Measurements from ENCODE around the gene PHKG1.
"Not testable (repeated sequence)": the region's sequence is repeated elsewhere in the genome, so short reads cannot be mapped to it uniquely, and the experiment has no call there.

The PHKG1 gene

GRCh38 chr7:56110611-56111010 is 17.9 kb upstream of the PHKG1 start:
- TF ChIP-seq, protein P1, sequence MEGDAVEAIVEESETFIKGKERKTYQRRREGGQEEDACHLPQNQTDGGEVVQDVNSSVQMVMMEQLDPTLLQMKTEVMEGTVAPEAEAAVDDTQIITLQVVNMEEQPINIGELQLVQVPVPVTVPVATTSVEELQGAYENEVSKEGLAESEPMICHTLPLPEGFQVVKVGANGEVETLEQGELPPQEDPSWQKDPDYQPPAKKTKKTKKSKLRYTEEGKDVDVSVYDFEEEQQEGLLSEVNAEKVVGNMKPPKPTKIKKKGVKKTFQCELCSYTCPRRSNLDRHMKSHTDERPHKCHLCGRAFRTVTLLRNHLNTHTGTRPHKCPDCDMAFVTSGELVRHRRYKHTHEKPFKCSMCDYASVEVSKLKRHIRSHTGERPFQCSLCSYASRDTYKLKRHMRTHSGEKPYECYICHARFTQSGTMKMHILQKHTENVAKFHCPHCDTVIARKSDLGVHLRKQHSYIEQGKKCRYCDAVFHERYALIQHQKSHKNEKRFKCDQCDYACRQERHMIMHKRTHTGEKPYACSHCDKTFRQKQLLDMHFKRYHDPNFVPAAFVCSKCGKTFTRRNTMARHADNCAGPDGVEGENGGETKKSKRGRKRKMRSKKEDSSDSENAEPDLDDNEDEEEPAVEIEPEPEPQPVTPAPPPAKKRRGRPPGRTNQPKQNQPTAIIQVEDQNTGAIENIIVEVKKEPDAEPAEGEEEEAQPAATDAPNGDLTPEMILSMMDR (conservative IDR thresholded peaks at IDR 0.05; ENCODE audit: control insufficient read depth, insufficient read depth, low read depth, low read length), result no peak
- H3K4me3 ChIP-seq (ENCODE audit: control insufficient read depth, low read depth, low read length), result no peak overlapping the region
- no peak for DNase-seq (ENCODE audit: low read depth)

DNA sequence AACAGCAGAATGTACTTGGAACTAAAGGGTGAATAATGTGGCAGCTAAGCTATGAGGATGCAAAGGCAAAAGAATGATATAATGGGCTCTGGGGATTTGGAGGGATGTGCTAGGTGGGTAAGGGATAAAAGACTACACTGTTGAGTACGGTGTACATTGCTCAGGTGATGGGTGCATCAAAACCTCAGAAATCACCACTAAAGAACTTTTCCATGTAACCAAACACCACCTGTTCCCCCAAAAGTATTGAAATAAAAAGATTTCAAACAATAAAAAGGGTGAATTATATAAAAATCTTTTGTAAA is 15.2 kb upstream of the PHKG1 start:
- no peak for DNase-seq (ENCODE audit: low read depth)
- TF ChIP-seq, protein P1 (conservative IDR thresholded peaks at IDR 0.05; ENCODE audit: control insufficient read depth, insufficient read depth, low read depth, low read length), result no peak
- H3K4me3 ChIP-seq (ENCODE audit: control insufficient read depth, low read depth, low read length), result no peak overlapping the region

DNA sequence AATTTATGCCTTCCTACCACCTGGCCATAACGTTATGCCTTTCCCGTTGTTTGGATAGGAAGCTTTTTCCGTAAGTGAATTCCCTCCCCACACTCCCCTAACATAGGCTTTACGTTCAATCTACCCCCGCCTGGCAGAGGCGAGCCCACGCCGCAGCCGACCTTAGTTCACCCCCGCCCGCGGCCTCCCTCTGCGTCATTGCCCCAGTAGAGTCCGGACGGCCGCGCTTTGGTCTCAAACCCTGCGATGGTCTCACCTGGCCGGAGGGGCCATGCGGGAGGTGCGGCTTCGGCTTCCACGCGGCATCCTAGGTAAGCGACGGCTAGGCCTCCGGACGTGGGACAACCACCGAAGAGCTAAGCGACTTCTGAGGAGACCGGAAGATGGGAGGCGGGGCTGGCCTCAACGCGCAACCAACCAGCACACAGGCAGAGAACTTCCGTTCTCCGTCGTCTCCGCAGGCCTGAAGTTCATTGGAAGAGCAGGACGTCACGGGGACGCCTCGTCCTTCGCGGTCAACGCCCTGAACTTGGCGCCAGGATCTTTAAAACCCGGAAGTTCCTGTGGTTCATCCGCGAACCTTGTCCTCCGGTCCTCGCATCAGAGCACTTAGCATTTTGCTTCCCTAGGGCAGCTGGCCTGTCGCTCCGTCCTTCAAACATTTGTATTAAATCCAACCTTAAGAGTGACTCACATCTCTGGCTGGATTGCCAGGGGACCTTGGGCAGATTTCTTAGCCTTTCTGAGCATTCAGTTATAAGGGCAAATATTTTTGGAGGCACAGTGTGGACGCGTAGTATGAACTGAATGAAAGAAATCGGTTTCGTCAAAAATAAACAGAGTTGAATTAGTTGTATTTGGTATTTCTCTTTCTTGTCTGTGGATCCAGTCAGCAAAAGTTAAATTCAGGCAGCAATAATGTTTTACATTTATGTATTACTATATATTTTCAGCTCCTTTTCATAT is 13.6 kb upstream of the PHKG1 start, which contains the start of gene CHCHD2:
Gene CHCHD2 (minus strand): TSS at position 369 of the 966 bp plus-strand sequence. CDS start 63 bp downstream, at position 306.
- H3K4me3 ChIP-seq (ENCODE audit: control insufficient read depth, low read depth, low read length), result peak within 1 kb of the TSS; percentile 86
- TF ChIP-seq, protein P1 (conservative IDR thresholded peaks at IDR 0.05; ENCODE audit: control insufficient read depth, insufficient read depth, low read depth, low read length), result no peak
- DNase-seq (ENCODE audit: low read depth), result peak; percentile 99

DNA sequence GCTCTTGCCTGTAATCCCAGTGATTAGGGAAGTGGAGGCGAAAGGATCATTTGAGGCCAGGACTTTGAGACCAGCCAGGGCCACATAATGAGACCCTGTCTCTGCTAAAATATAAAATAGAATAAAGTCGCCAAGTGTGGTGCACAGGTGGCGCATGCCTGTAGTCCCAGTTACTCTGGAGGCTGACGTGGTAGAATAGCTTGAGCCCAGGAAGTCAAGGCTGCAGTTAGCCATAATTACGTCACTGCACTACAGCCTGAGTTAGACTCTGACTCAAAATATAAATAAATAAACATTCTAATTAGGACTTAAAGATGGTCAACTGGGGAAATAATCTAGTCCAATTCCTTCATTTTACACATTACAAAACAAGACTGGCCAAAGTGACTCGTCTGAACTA is 12.8 kb upstream of the PHKG1 start:
- peak; percentile 93 for DNase-seq (ENCODE audit: low read depth)
- TF ChIP-seq, protein P1 (conservative IDR thresholded peaks at IDR 0.05; ENCODE audit: control insufficient read depth, insufficient read depth, low read depth, low read length), result no peak

DNA sequence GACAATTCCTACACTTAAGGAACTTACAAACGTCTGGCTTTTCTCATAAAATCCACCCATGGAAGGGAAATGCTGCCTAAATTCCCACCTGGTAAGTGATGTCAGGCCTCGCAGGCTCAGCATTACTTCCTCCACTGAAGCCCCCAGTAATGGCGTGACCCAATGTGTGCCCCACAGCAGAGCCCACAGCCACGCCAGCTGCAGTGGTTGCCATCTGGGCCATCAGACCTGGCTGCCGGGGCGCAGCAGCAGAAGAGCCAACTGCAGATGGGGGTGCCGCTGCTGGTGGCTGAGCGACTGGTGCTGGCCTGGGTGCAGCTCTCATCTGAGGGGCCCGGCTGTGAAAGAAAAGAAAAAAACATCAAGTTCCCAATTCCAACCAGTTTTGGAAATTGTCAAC is 11.4 kb upstream of the PHKG1 start:
- not testable (repeated sequence) for H3K4me3 ChIP-seq (ENCODE audit: control insufficient read depth, low read depth, low read length); DNase-seq (ENCODE audit: low read depth)

More for the DNA sequence above, 12.8 kb upstream of the PHKG1 start:
- H3K4me3 ChIP-seq (ENCODE audit: control insufficient read depth, low read depth, low read length), result peak overlapping the region; percentile 86

GRCh38 chr7:56099653-56100052 is 6.9 kb upstream of the PHKG1 start:
- no peak overlapping the region for H3K4me3 ChIP-seq (ENCODE audit: control insufficient read depth, low read depth, low read length)
- no peak for DNase-seq (ENCODE audit: low read depth)
- TF ChIP-seq, protein P1 (conservative IDR thresholded peaks at IDR 0.05; ENCODE audit: control insufficient read depth, insufficient read depth, low read depth, low read length), result no peak

DNA sequence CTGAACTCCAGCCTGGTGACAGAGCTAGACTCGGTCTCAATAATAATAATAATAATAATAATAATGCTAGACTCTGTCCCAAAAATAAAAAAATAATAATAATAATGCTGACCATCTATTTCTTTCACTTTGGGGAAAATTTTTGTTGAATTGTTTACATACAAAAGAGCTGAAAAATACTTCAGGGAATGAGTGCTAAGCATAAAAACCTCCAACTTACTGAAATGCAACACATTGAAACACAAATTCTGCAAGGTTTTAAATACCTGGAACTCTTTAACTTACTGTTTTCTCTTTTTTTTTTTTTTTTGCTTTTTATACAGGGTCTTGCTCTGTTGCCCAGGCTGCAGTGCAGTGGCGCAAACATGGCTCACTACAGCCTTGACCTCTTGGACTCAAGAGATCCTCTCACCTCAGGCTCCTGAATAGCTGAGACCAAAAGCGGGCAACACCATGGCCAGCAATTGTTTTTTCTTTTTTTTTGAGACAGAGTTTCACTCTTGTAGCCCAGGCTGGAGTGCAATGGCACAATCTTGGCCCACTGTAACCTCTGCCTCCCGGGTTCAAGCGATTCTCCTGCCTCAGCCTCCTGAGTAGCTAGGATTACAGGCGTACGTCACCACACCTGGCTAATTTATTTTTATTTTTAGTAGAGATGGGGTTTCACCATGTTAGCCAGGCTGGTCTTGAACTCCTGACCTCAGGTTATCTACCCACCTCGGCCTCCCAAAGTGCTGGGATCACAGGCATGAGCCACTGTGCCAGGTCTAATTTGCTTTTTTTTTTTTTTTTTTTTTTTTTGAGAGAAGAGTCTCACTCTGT is 5.6 kb upstream of the PHKG1 start:
- H3K4me3 ChIP-seq (ENCODE audit: control insufficient read depth, low read depth, low read length); DNase-seq (ENCODE audit: low read depth): not testable (repeated sequence)
